ENCODE results near the gene NDUFAF8. TPM values are rescaled to one million over a fixed set of nuclear protein-coding genes. Genes with fewer than 3 reads are reported as not detected.

The NDUFAF8 gene
- total RNA-seq, 1 experiment from 2014 or later: 60.1 TPM

- H3K23ac ChIP-seq (ENCODE audit: insufficient read length, low read depth, low read length): no peak overlapping the region
- no peaks in the 10 kb centered on the region for H4K20me1 ChIP-seq (ENCODE audit: control insufficient read depth, insufficient read depth, insufficient read length)
- no peak overlapping the region for H3K56ac ChIP-seq (ENCODE audit: insufficient read length, low read depth, low read length)
- H2BK20ac ChIP-seq (ENCODE audit: low read depth, low read length, poor library complexity, severe bottlenecking): no peak overlapping the region
- H3K27ac ChIP-seq (ENCODE audit: insufficient read length, low read depth, low read length): no peak overlapping the region
- no peaks in the 10 kb centered on the region for H3K79me1 ChIP-seq (ENCODE audit: insufficient read depth, low read depth, low read length, poor library complexity, severe bottlenecking)
- peaks cover 15 to 25% of the 10 kb centered on the region in 2 experiments for H3K4me1 Mint-ChIP-seq
- H4K8ac ChIP-seq (replicated peaks; ENCODE audit: insufficient read length, low read depth, low read length): no peak overlapping the region
- no peak overlapping the region for H3K4me3 Mint-ChIP-seq
- H3K4me2 ChIP-seq (ENCODE audit: insufficient read depth, insufficient read length, low read length): no peak overlapping the region
- H3K27me3 Mint-ChIP-seq (ENCODE audit: low read depth): no peaks in the 10 kb centered on the region
- H3K27me3 ChIP-seq (ENCODE audit: insufficient read depth, low read length): no peaks in the 10 kb centered on the region
- no peak overlapping the region for H3K18ac ChIP-seq (ENCODE audit: insufficient read length, low read depth, low read length)
- no peak overlapping the region for H3K9ac ChIP-seq (ENCODE audit: extremely low read depth, insufficient read length, low read length)
- H3K9me3 Mint-ChIP-seq: no peaks in the 10 kb centered on the region; a peak in 1 of 5 replicates
- DNase-seq: no peak
- no peaks in the 10 kb centered on the region for H3K9me3 ChIP-seq (ENCODE audit: control insufficient read depth, low read depth, low read length)
- H2BK5ac ChIP-seq (ENCODE audit: insufficient read length, low read length): no peak overlapping the region
- no peaks in the 10 kb centered on the region for H3K79me2 ChIP-seq (ENCODE audit: insufficient read depth, low read length)
- no peaks in the 10 kb centered on the region for H3K23me2 ChIP-seq (ENCODE audit: insufficient read length, low read depth, low read length, poor library complexity, severe bottlenecking)
- no peak overlapping the region for H4K5ac ChIP-seq (ENCODE audit: insufficient read length, low read depth, low read length)
- no peak overlapping the region for H2BK12ac ChIP-seq (ENCODE audit: insufficient read length, low read depth, low read length)
- WGBS (ENCODE audit: extremely low coverage, insufficient read length, low lambda C conversion rate): no CpG with 5 or more reads among the region's 25 CpGs
- no peak overlapping the region for H3T11ph ChIP-seq (ENCODE audit: low read length)
- no peak overlapping the region for H3K4ac ChIP-seq (ENCODE audit: low read depth, low read length)
- H2AFZ ChIP-seq (ENCODE audit: low read length): no peak overlapping the region
- no peak overlapping the region for H2BK15ac ChIP-seq (ENCODE audit: low read depth, low read length)
- H4K91ac ChIP-seq (ENCODE audit: insufficient read length, low read depth, low read length): no peak overlapping the region
- H3K14ac ChIP-seq (ENCODE audit: insufficient read depth, low read length): no peak overlapping the region
- H2BK120ac ChIP-seq (ENCODE audit: low read depth, low read length, poor library complexity, severe bottlenecking): no peak overlapping the region
- H3K27ac Mint-ChIP-seq: no peak overlapping the region
- no peak overlapping the region for H2AK5ac ChIP-seq (ENCODE audit: insufficient read length, low read length)
- TF ChIP-seq, protein P1, sequence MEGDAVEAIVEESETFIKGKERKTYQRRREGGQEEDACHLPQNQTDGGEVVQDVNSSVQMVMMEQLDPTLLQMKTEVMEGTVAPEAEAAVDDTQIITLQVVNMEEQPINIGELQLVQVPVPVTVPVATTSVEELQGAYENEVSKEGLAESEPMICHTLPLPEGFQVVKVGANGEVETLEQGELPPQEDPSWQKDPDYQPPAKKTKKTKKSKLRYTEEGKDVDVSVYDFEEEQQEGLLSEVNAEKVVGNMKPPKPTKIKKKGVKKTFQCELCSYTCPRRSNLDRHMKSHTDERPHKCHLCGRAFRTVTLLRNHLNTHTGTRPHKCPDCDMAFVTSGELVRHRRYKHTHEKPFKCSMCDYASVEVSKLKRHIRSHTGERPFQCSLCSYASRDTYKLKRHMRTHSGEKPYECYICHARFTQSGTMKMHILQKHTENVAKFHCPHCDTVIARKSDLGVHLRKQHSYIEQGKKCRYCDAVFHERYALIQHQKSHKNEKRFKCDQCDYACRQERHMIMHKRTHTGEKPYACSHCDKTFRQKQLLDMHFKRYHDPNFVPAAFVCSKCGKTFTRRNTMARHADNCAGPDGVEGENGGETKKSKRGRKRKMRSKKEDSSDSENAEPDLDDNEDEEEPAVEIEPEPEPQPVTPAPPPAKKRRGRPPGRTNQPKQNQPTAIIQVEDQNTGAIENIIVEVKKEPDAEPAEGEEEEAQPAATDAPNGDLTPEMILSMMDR (conservative IDR thresholded peaks at IDR 0.05): no peak
- H3K36me3 Mint-ChIP-seq (ENCODE audit: insufficient read depth in 1 of 3, low read depth in 3 of 3): peaks cover 11 to 15% (median 11%) of the 10 kb centered on the region in 3 experiments
- H3K4me1 ChIP-seq (ENCODE audit: insufficient read depth, low read length): no peaks in the 10 kb centered on the region
Measured at GRCh38 chr17:81251094-81251708, 12.1 kb downstream of the NDUFAF8 start.
